Measurements from ENCODE around the gene HEMK1.

HEMK1 gene

DNA sequence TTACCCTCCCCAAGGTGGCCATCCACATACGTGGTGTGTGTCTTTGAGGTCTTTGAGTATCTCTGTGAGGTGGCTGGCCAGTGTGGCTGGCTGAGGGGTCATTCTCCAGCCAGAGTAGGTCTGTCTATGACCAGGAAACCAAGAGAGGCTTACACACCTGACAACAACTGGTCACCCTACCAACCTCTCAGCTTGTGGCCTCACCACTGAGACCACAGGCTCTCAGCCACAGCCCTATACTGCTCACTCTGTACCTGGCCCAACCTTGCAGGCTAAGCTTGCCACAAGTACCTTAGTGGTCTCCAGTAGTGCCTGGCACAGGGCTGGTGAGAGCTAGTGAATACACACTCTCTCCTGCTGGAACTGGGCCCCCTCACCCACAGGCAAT is 5.1 kb downstream of the HEMK1 start:
- TF ChIP-seq, protein P1, sequence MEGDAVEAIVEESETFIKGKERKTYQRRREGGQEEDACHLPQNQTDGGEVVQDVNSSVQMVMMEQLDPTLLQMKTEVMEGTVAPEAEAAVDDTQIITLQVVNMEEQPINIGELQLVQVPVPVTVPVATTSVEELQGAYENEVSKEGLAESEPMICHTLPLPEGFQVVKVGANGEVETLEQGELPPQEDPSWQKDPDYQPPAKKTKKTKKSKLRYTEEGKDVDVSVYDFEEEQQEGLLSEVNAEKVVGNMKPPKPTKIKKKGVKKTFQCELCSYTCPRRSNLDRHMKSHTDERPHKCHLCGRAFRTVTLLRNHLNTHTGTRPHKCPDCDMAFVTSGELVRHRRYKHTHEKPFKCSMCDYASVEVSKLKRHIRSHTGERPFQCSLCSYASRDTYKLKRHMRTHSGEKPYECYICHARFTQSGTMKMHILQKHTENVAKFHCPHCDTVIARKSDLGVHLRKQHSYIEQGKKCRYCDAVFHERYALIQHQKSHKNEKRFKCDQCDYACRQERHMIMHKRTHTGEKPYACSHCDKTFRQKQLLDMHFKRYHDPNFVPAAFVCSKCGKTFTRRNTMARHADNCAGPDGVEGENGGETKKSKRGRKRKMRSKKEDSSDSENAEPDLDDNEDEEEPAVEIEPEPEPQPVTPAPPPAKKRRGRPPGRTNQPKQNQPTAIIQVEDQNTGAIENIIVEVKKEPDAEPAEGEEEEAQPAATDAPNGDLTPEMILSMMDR (conservative IDR thresholded peaks at IDR 0.05; ENCODE audit: low read length) = no peak
- DNase-seq (ENCODE audit: low read depth) = no peak
- H3K4me3 ChIP-seq (ENCODE audit: low read length) = no peak overlapping the region

DNA sequence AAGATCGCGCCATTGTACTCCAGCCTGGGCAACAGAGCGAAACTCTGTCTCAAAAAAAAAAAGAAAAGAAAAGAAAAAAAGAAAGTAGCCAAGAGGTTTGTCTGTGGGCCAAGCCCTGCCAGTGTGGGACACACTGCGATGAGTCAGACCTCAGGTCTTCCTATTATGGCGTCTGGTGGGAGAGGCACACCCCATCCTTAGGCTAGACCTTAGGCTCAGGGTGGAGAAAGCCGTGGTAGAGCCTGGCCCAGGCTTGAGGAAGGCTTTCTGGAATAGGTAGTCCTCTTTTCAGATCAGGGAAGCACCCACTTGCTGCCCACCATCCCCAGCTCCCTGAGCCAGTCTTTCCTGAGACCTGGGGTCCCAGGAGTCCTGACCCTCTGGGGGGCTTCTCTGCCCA is 6.0 kb downstream of the HEMK1 start:
- TF ChIP-seq, protein P1 (conservative IDR thresholded peaks at IDR 0.05; ENCODE audit: low read length) = no peak
- no peak for DNase-seq (ENCODE audit: low read depth)
- H3K4me3 ChIP-seq (ENCODE audit: low read length) = no peak overlapping the region

DNA sequence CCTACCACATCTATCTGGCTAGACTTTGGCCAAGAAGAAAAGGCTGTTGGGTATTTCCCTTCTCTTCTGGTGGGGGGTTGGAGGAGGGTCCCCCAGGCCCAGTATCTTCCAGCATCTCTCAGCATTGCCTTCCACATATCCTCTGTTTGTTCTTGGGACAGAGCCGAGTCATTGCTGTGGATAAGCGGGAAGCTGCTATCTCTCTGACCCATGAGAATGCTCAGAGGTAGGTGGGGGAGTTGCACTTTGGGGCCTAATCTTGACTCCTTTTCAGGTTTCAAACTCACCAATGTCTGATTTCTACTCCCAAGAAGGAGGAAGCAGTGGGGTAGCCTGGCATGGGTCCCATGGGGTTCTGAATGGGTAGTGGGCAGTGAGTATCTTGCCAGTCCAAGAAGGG is 8.0 kb downstream of the HEMK1 start:
- DNase-seq (ENCODE audit: low read depth) = no peak
- TF ChIP-seq, protein P1 (conservative IDR thresholded peaks at IDR 0.05; ENCODE audit: low read length) = no peak
- H3K4me3 ChIP-seq (ENCODE audit: low read length) = no peak overlapping the region

DNA sequence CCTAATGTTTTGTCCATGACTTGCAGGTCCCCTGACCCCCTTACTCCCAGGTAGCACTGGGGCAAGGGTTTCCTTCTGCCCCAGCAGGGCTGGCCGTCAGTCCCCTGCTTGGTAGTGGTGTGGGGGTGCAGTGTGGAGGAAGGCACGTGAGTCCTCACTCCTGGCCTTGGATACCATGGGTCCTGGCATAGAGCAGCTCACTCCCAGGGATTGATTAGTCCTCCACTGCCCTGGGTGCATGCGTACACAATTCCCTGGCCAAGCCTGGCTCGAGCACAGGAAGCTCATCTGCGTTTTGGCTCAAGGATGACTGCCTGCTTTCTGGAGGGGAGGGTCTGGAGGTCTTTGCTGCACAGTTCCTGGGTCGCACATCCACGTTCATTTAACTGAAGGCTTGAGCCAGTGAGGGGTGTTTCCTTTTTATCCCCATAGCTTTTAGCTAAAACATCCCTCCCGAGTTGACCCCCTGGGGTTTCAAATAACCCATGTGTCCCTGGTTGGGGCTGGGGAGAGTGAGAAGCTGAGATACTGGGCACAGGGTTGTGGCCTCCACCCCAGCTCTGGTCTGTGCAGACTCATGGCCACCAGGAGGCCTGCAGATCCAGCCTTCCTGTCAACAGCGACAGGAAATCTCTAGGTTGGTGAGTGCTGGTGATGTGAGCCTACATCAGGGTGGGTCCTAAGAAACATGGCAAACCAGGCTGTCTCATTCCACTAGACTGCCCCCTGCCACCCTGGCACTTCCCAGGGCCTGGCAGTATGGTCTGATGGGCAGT is 11.5 kb downstream of the HEMK1 start:
- H3K4me3 ChIP-seq (ENCODE audit: low read length) = no peak overlapping the region
- DNase-seq (ENCODE audit: low read depth) = no peak
- TF ChIP-seq, protein P1 (conservative IDR thresholded peaks at IDR 0.05; ENCODE audit: low read length) = peak; percentile 13; the same call in 1 of the 2 replicates

DNA sequence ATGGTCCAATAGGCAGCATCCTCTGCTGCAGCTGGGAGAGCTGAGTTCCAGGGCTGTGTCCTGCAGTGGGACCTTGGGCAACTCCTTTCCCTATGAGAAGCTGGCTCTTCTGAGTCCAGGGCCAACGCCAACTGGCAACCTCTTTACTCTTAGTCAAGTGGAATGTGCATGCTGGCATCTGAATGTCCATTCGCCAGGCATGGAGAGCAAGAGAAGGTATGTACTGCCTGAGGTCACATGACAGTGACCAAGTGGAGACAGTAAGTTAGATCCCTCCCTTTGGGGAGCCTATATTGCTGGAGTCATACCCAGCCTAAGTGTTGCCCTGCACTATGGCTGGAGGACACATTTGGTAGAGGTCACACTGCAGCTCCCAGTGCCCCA is 12.1 kb downstream of the HEMK1 start:
- DNase-seq (ENCODE audit: low read depth) = peak; percentile 18
- TF ChIP-seq, protein P1 (conservative IDR thresholded peaks at IDR 0.05; ENCODE audit: low read length) = no peak
- H3K4me3 ChIP-seq (ENCODE audit: low read length) = no peak overlapping the region

DNA sequence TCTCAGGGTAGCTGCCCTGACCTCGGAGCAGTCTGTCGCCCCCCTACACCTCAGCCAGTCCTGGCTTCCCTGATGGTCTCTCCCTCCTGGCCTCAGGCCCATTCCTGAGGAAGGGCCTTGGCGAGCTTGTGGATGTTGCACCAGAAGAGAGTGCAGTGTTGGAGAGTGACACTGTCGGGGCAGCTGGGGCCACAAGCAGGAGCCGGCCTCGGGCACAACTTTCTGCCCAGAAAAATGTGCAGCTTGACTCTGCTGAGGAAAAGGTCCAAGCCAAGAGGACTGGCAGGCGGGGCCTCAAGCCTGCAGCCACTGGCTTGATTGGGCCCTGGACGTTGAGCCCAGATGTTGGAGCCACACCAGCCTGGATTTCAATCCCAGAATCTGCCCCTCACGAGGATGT is 12.8 kb downstream of the HEMK1 start:
- DNase-seq (ENCODE audit: low read depth) = no peak
- TF ChIP-seq, protein P1 (conservative IDR thresholded peaks at IDR 0.05; ENCODE audit: low read length) = no peak
- H3K4me3 ChIP-seq (ENCODE audit: low read length) = no peak overlapping the region

DNA sequence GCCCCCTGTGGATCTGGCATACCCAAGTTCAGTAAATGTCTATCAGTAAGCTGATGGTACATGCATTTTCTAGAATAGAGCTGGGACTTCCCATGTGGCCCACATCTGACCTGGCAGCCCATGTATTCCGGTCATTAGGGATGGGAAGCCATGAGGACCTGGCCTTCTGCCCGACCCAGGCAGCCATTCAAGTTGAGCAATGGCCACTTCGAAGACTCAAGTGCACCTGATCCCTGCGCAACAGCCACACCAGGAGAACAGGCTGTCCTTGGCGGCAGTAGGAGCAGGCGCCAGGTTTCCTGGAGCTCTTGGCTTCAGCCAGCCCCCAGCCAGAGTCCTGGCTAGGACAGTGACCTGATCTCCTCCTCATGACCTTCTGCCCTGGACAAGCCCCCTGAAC is 14.6 kb downstream of the HEMK1 start:
- peak; percentile 68 for DNase-seq (ENCODE audit: low read depth)
- no peak overlapping the region for H3K4me3 ChIP-seq (ENCODE audit: low read length)
- TF ChIP-seq, protein P1 (conservative IDR thresholded peaks at IDR 0.05; ENCODE audit: low read length) = no peak
